ENCODE data around the gene RINL.

- no peak for TF ChIP-seq CTCF (IDR thresholded peaks at IDR 0.05 in 4 of 5, conservative IDR thresholded peaks at IDR 0.05 in 1 of 5)
- TF ChIP-seq POLR2A (IDR thresholded peaks at IDR 0.05): no peak
Observed at GRCh38 chr19:38842439-38843174, 35.5 kb downstream of the RINL start.
